Peyer's patch (tissue), 4 donors: ENCODE data around the gene C1orf167. TPM values are rescaled to one million over a fixed set of nuclear protein-coding genes. Genes with fewer than 3 reads are reported as not detected.

ENCODE experiments used
- DNase-seq, 3 donors: peaks; one replicate each; pipeline ENCODE4 v3.0.0-alpha.2; 2017 to 2019
- H3K27ac ChIP-seq, 4 donors: fragments of 200-600 bp; sonication (generic); one replicate each; pipeline ENCODE4 v1.5.1; 2016 to 2019
- H3K27me3 ChIP-seq, 2 donors: fragments of 200-600 bp; sonication (generic); one replicate each; pipeline ENCODE4 v1.5.1; 2019
- H3K36me3 ChIP-seq, 3 donors: fragments of 200-600 bp; sonication (generic); one replicate each; pipeline ENCODE4 v1.5.1; 2016 to 2019
- H3K4me1 ChIP-seq, 4 donors: fragments of 200-600 bp; sonication (generic); one replicate each; pipeline ENCODE4 v1.5.1; 2016 to 2019
- H3K4me3 ChIP-seq, 4 donors: fragments of 200-600 bp; sonication (generic); 1 replicate in 3 of 4; 2 replicates in 1 of 4; pipeline ENCODE4 v1.5.1; 2016 to 2019; ENCODE audit warnings: mild to moderate bottlenecking in 1 of 4
- H3K9me3 ChIP-seq, 4 donors: fragments of 200-600 bp; sonication (generic); one replicate each; pipeline ENCODE4 v1.5.1; 2016 to 2019; ENCODE audit warnings: mild to moderate bottlenecking in 1 of 4
- POLR2A ChIP-seq, 2 donors: fragments of 450-650 bp; IDR thresholded peaks; one replicate each; pipeline ENCODE4 v1.5.1; 2017; ENCODE audit warnings: antibody characterized with exemption in 2 of 2, mild to moderate bottlenecking in 2 of 2, moderate library complexity in 2 of 2
- total RNA-seq, 4 donors: library from RNA; depleted of rRNA; stranded (reverse); fragments of >200 nt; gene quantifications; one replicate each; pipeline ENCODE4 v1.1.0, GENCODE V29; 2016
- TF ChIP-seq, protein P1 (sequence below), 6 experiments: fragments of 450-650 bp in 4 of 6; fragments of 200-600 bp in 2 of 6; sonication (generic) in 1 of 6; IDR thresholded peaks; one replicate each; pipeline ENCODE4 v1.5.1; 2017 to 2019; ENCODE audit warnings: antibody characterized with exemption in 6 of 6, mild to moderate bottlenecking in 3 of 6, moderate library complexity in 1 of 6

C1orf167 gene
- total RNA-seq, 4 donors from 2014 or later: not detected

DNA sequence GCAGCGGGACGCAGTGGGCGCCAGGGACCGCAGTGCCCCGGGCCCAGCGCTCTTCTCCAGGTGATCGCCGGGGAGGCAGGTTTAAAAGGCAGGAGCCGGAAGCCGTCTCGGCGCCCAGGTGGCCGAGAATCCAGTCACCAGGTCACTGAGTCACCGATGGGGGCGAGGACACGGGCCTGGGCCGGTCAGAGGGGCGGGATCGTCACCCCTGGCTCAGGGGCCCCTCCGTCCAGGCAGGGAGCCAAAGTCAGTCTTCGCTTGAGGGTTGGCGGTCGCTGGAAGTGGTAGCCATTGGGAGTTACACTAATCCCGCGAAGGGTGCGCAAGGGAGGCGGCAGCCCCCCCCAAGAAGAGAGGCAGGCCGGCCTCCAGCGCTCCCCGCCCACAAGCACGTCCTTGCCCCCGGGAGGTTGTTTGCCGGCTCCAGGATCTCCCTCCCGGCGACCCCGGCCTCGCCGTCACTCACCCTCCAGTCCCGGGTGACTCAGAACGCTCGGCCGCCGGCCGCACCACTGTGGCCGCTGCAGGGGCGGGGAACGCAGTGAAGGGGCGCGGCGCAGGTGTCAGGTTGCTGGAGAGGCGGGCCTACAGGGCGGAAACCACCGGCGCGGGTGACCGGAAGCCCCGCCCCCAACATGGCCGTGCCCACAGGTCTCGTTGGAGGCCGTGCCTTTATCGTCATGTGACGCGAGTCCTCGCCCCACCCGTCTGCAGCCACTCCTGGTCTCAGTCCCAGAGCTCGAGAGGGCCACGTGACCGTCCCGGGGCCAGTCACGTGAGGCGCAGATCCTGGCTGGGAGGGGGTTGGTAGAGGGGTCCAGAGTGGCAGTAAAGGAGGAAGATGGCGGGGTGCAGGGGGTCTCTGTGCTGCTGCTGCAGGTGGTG, 43.7 kb downstream of the C1orf167 start, which contains the start of the genes CLCN6 and MTHFR:
Gene CLCN6 (plus strand): TSS at position 770 of the 885 bp plus-strand sequence. CDS start 72 bp downstream, at position 842.
Gene MTHFR (minus strand): TSS at position 543 of the 885 bp plus-strand sequence. CDS start 2,848 bp downstream, outside the sequence.
- Histone ChIP-seq H3K4me3 (peak within 1 kb of the TSS; percentile 71 to 83 (median 78)), H3K27me3 (no peaks in the 10 kb centered on the region), H3K27ac (peak within 1 kb of the TSS; percentile 85 to 98 (median 92)), H3K36me3 (peaks cover 0 to 24% (median 0%) of the 10 kb centered on the region in 3 donors), H3K9me3 (no peaks in the 10 kb centered on the region), H3K4me1 (peaks cover 3 to 45% (median 25%) of the 10 kb centered on the region in 4 donors)
- DNase-seq: peak; percentile 99 to 100 (median 100)
- TF ChIP-seq, protein P1, sequence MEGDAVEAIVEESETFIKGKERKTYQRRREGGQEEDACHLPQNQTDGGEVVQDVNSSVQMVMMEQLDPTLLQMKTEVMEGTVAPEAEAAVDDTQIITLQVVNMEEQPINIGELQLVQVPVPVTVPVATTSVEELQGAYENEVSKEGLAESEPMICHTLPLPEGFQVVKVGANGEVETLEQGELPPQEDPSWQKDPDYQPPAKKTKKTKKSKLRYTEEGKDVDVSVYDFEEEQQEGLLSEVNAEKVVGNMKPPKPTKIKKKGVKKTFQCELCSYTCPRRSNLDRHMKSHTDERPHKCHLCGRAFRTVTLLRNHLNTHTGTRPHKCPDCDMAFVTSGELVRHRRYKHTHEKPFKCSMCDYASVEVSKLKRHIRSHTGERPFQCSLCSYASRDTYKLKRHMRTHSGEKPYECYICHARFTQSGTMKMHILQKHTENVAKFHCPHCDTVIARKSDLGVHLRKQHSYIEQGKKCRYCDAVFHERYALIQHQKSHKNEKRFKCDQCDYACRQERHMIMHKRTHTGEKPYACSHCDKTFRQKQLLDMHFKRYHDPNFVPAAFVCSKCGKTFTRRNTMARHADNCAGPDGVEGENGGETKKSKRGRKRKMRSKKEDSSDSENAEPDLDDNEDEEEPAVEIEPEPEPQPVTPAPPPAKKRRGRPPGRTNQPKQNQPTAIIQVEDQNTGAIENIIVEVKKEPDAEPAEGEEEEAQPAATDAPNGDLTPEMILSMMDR (IDR thresholded peaks at IDR 0.05): no peak
- peak; percentile 92 to 97 for TF ChIP-seq POLR2A (IDR thresholded peaks at IDR 0.05)

DNA sequence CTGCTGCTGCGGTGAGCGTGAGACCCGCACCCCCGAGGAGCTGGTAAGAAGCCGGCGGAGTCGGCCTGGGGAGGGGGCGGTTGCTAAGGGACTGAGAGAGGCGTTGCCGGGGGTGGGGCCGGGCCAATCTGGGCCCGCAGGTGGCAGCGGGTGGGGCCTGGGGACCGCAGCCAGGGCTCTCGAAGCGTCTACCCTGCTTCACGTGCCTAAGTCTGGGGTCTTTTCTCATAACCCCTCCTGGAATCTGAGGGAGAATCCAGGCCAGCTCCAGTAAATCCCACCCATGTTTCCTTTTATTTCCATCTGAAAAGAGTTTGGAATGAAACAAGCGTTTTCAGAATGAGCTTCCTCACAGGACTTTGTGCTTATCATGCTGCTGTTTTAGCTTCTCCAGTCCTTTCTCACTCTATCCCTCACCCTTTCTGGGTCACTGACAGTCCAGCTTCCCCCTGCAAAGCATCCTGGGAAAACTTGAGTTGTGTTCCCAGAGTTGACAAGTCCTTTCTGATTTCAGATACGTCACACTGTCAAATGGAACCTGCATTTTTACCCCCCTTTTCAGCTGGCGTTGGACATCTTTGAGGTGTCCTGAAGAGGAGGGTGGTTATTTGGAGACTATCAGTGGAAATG, 44.4 kb downstream of the C1orf167 start:
- Histone ChIP-seq H3K4me3 (peak overlapping the region; percentile 71 to 83 (median 78)), H3K36me3 (peaks cover 0 to 21% (median 0%) of the 10 kb centered on the region in 3 donors), H3K4me1 (peaks cover 3 to 45% (median 25%) of the 10 kb centered on the region in 4 donors), H3K27me3 (no peaks in the 10 kb centered on the region), H3K9me3 (no peaks in the 10 kb centered on the region), H3K27ac (peak overlapping the region; percentile 85 to 98 (median 92))
- no peak for DNase-seq
- no peak for TF ChIP-seq POLR2A (IDR thresholded peaks at IDR 0.05)
- TF ChIP-seq, protein P1 (IDR thresholded peaks at IDR 0.05): no peak

DNA sequence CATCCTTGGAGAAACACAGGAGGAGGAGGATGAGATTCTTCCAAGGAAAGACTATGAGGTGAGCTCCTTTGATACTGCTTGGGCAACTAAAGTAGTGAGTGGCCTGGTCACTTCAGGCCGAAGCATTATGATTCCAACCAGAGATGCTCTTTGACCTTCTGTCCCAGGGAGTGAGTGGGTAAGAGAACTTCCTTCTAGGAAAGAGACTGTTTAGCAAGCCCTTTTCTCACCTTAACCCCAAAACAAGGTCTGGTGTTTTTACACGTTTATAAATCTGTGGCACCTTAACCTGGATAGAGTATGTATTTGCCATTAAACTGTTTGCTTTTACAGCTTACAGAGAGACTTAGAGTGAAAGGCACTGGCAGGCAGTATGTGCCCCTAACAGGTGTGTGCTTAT, 45.1 kb downstream of the C1orf167 start:
- H3K4me1 ChIP-seq: peaks cover 3 to 45% (median 25%) of the 10 kb centered on the region in 4 donors
- no peak for DNase-seq
- H3K4me3 ChIP-seq: peak overlapping the region in 2 of 4 donors; percentile 74 to 83

DNA sequence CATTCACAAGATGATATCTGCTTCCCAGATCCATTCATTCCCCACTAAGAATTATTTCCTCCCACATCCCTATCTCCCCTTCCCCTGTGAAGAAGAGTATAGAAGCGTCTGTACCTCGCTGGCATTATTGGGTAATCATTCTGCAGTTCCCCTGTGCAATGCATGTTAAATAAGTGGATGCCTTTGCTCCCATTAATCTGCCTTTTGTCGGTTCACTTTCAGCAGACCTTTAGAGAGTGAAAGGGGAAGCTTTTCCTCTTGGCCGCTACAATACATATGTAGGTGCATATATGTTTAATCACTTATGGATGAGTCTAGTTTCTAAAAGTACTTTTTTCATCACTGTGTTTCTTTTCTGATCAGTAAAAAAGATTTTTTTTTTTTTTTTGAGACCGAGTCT, 51.0 kb downstream of the C1orf167 start:
- H3K4me1 ChIP-seq: peaks cover 0 to 12% (median 0%) of the 10 kb centered on the region in 4 donors
- no peak for TF ChIP-seq POLR2A (IDR thresholded peaks at IDR 0.05)
- TF ChIP-seq, protein P1 (IDR thresholded peaks at IDR 0.05): no peak
- peaks cover 0 to 65% (median 0%) of the 10 kb centered on the region in 3 donors for H3K36me3 ChIP-seq
- no peaks in the 10 kb centered on the region for H3K9me3 ChIP-seq
- H3K27me3 ChIP-seq: no peaks in the 10 kb centered on the region
- H3K4me3 ChIP-seq: no peak overlapping the region
- no peak for DNase-seq
- no peak overlapping the region for H3K27ac ChIP-seq

More for the DNA sequence above, 45.1 kb downstream of the C1orf167 start:
- Histone ChIP-seq H3K27ac (peak overlapping the region; percentile 85 to 98 (median 92)), H3K27me3 (no peaks in the 10 kb centered on the region), H3K36me3 (peaks cover 0 to 26% (median 0%) of the 10 kb centered on the region in 3 donors), H3K9me3 (no peaks in the 10 kb centered on the region)
- no peak for TF ChIP-seq POLR2A (IDR thresholded peaks at IDR 0.05)
- TF ChIP-seq, protein P1 (IDR thresholded peaks at IDR 0.05): no peak

DNA sequence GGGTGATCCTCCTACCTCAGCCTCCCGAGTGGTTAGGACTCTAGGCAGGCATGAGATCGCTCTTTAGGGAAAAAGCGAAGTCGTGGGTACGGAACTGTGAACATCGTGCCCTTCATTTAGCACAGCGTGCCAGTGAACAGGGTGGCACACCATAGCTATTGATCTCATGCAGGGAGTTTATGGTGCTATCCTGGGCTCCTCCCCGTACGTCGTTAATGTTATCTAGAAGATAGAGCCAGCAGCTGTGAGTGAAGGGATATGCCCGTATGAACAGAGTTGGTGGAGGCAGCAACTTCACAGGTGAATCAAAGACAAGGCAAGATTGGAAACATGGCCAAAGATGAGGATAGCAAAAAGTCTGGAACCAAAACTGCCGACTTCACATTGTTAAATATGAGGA, 55.2 kb downstream of the C1orf167 start:
- H3K27ac ChIP-seq: no peak overlapping the region
- no peaks in the 10 kb centered on the region for H3K27me3 ChIP-seq
- TF ChIP-seq, protein P1 (IDR thresholded peaks at IDR 0.05): no peak
- no peak for TF ChIP-seq POLR2A (IDR thresholded peaks at IDR 0.05)
- no peak overlapping the region for H3K4me3 ChIP-seq
- H3K9me3 ChIP-seq: no peaks in the 10 kb centered on the region
- peaks cover 0 to 75% (median 0%) of the 10 kb centered on the region in 3 donors for H3K36me3 ChIP-seq
- peaks cover 0 to 7% (median 0%) of the 10 kb centered on the region in 4 donors for H3K4me1 ChIP-seq
- DNase-seq: peak in 1 of 3 donors; percentile 46
